MCF 10A (cell line): ENCODE results near the gene C1QTNF6. TPM values are rescaled to one million over a fixed set of nuclear protein-coding genes. Genes with fewer than 3 reads are reported as not detected.

Experiments
- BruUV-seq: library from RNA; stranded (reverse); fragments of 400-500 nt; replicated peaks from 2 replicates; lab custom pipeline; 2021; lab: Mats Ljungman, UMichigan
- CTCF ChIA-PET: fragments of 300-600 bp; sonication (Branson Sonifier 250); formaldehyde crosslinking; extraction: SDS; loops from one replicate; lab custom pipeline; 2021; ENCODE audit warnings: antibody characterized with exemption, inconsistent platforms; lab: Yijun Ruan, JAX
- POLR2A ChIA-PET: fragments of 300-600, 350-650 bp; sonication (Branson Sonifier 250); formaldehyde crosslinking; extraction: SDS; loops from one replicate; lab custom pipeline; 2020; ENCODE audit warnings: antibody characterized with exemption, inconsistent platforms; lab: Yijun Ruan, JAX
- DNase-seq: peaks from one replicate; pipeline ENCODE4 v3.0.0-alpha.2; 2018; ENCODE audit not compliant: unreplicated experiment
- H3K27ac Mint-ChIP-seq: one replicate; pipeline ENCODE4 v1.8.0; 2022; ENCODE audit warnings: mild to moderate bottlenecking, low read depth, mixed read lengths; ENCODE audit not compliant: unreplicated experiment
- H3K27me3 Mint-ChIP-seq: one replicate; pipeline ENCODE4 v1.8.0; 2022; ENCODE audit warnings: mixed read lengths; ENCODE audit not compliant: insufficient read depth, unreplicated experiment
- H3K36me3 Mint-ChIP-seq: one replicate; pipeline ENCODE4 v1.8.0; 2022; ENCODE audit warnings: mild to moderate bottlenecking, moderate library complexity, mixed read lengths; ENCODE audit not compliant: insufficient read depth, unreplicated experiment
- H3K4me1 Mint-ChIP-seq: one replicate; pipeline ENCODE4 v1.8.0; 2022; ENCODE audit warnings: mixed read lengths; ENCODE audit not compliant: insufficient read depth, unreplicated experiment
- H3K4me3 Mint-ChIP-seq: one replicate; pipeline ENCODE4 v1.8.0; 2022; ENCODE audit warnings: mild to moderate bottlenecking, moderate library complexity, mixed read lengths; ENCODE audit not compliant: unreplicated experiment
- H3K9me3 Mint-ChIP-seq: one replicate; pipeline ENCODE4 v1.8.0; 2022; ENCODE audit warnings: mixed read lengths; ENCODE audit not compliant: unreplicated experiment
- CTCF ChIP-seq: fragments of 200-600 bp; IDR thresholded peaks from one replicate; pipeline ENCODE4 v1.8.0; 2022; ENCODE audit warnings: antibody characterized with exemption, mild to moderate bottlenecking; ENCODE audit not compliant: unreplicated experiment
- intact Hi-C: fragments of 100-400 bp; cut with micrococcal nuclease; formaldehyde crosslinking; loops from 2 replicates; pipeline ENCODE4 v1.14.1; 2022
- total RNA-seq: library from RNA; stranded (reverse); gene quantifications from 2 replicates; pipeline ENCODE4 v1.2.3, GENCODE V29; 2022

Gene C1QTNF6
- total RNA-seq, 1 experiment from 2014 or later, result 6.6 TPM

- no peak for DNase-seq
- ChIA-PET CTCF (interaction anchor here (0.7 kb wide), 2 partner anchors 55 to 57 kb away, joined by 3 read pairs; no protein-coding TSS in a partner anchor), POLR2A (no interaction called here)
- H3K4me1 Mint-ChIP-seq, result no peaks in the 10 kb centered on the region
- no peak overlapping the region for H3K4me3 Mint-ChIP-seq
- H3K27ac Mint-ChIP-seq, result no peak overlapping the region
- no peak for TF ChIP-seq CTCF
- H3K27me3 Mint-ChIP-seq, result peaks cover 26% of the 10 kb centered on the region
- no peaks in the 10 kb centered on the region for H3K9me3 Mint-ChIP-seq
- intact Hi-C loops, result no loop called here
- no TSS peak for BruUV-seq
- H3K36me3 Mint-ChIP-seq, result peaks cover 13% of the 10 kb centered on the region
These were observed 33.6 kb upstream of the C1QTNF6 start for GRCh38 chr22:37221424-37222333.

GRCh38 chr22:37220543-37220981, 32.5 kb upstream of the C1QTNF6 start:
- no peak for TF ChIP-seq CTCF
- H3K9me3 Mint-ChIP-seq, result no peaks in the 10 kb centered on the region
- no peak overlapping the region for H3K27ac Mint-ChIP-seq
- ChIA-PET CTCF (no interaction called here), POLR2A (no interaction called here)
- no peaks in the 10 kb centered on the region for H3K4me1 Mint-ChIP-seq
- BruUV-seq, result no TSS peak
- peaks cover 11% of the 10 kb centered on the region for H3K36me3 Mint-ChIP-seq
- H3K4me3 Mint-ChIP-seq, result no peak overlapping the region
- intact Hi-C loops, result no loop called here
- DNase-seq, result no peak
- peaks cover 36% of the 10 kb centered on the region for H3K27me3 Mint-ChIP-seq

GRCh38 chr22:37219533-37219932, 31.5 kb upstream of the C1QTNF6 start:
- Mint-ChIP-seq H3K4me3 (no peak overlapping the region), H3K27me3 (peaks cover 36% of the 10 kb centered on the region), H3K36me3 (peaks cover 7% of the 10 kb centered on the region), H3K4me1 (no peaks in the 10 kb centered on the region), H3K27ac (no peak overlapping the region), H3K9me3 (no peaks in the 10 kb centered on the region)
- intact Hi-C loops, result no loop called here
- no peak for TF ChIP-seq CTCF
- no peak for DNase-seq
- ChIA-PET CTCF (interaction anchor here (0.6 to 0.7 kb wide), 2 partner anchors 239 to 363 kb away, joined by 3 read pairs; no protein-coding TSS in a partner anchor), POLR2A (no interaction called here)
- no TSS peak for BruUV-seq

GRCh38 chr22:37218771-37219411, 30.8 kb upstream of the C1QTNF6 start:
- Mint-ChIP-seq H3K27ac (no peak overlapping the region), H3K27me3 (peaks cover 36% of the 10 kb centered on the region), H3K4me1 (no peaks in the 10 kb centered on the region), H3K36me3 (peaks cover 7% of the 10 kb centered on the region), H3K9me3 (no peaks in the 10 kb centered on the region), H3K4me3 (no peak overlapping the region)
- ChIA-PET CTCF (interaction anchor here (0.7 kb wide), 1 partner anchor 362 kb away, joined by 3 read pairs; no protein-coding TSS in a partner anchor), POLR2A (no interaction called here)
- TF ChIP-seq CTCF, result no peak
- no peak for DNase-seq
- intact Hi-C loops, result no loop called here
- BruUV-seq, result no TSS peak
